Activated T-cell treated with anti-CD3 and anti-CD28 coated beads, Interleukin-2, amount 50 U/mL, for 4 hours (primary cell): ENCODE results near the gene AOC2. TPM values are rescaled to one million over a fixed set of nuclear protein-coding genes. Genes with fewer than 3 reads are reported as not detected.

Experiments used
- ATAC-seq, 2 donors: fragments of 200-7000 bp; cut with Tn5 transposase; one replicate each; pipeline ENCODE4 v1.10.0; 2021
- DNase-seq: peaks from one replicate; pipeline ENCODE4 v3.0.0-alpha.2; 2020
- H3K27me3 Mint-ChIP-seq: one replicate; pipeline ENCODE4 v1.8.0; 2021; ENCODE audit warnings: low read depth, mixed read lengths
- H3K36me3 Mint-ChIP-seq: one replicate; pipeline ENCODE4 v1.8.0; 2022; ENCODE audit warnings: mixed read lengths; ENCODE audit not compliant: insufficient read depth
- H3K4me1 Mint-ChIP-seq: one replicate; pipeline ENCODE4 v1.8.0; 2021; ENCODE audit warnings: low read depth, mixed read lengths
- H3K4me3 Mint-ChIP-seq: one replicate; pipeline ENCODE4 v1.8.0; 2021; ENCODE audit warnings: mild to moderate bottlenecking, moderate library complexity, mixed read lengths
- H3K9me3 Mint-ChIP-seq: one replicate; pipeline ENCODE4 v1.8.0; 2021; ENCODE audit warnings: mixed read lengths
- total RNA-seq, 3 donors: library from RNA; stranded (reverse); gene quantifications; one replicate each; pipeline ENCODE4 v1.2.1, GENCODE V29; 2021

The AOC2 gene, protein sequence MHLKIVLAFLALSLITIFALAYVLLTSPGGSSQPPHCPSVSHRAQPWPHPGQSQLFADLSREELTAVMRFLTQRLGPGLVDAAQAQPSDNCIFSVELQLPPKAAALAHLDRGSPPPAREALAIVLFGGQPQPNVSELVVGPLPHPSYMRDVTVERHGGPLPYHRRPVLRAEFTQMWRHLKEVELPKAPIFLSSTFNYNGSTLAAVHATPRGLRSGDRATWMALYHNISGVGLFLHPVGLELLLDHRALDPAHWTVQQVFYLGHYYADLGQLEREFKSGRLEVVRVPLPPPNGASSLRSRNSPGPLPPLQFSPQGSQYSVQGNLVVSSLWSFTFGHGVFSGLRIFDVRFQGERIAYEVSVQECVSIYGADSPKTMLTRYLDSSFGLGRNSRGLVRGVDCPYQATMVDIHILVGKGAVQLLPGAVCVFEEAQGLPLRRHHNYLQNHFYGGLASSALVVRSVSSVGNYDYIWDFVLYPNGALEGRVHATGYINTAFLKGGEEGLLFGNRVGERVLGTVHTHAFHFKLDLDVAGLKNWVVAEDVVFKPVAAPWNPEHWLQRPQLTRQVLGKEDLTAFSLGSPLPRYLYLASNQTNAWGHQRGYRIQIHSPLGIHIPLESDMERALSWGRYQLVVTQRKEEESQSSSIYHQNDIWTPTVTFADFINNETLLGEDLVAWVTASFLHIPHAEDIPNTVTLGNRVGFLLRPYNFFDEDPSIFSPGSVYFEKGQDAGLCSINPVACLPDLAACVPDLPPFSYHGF
- total RNA-seq = 1 to 10 TPM; 2.7 to 4.1 (median 3.7) TPM

DNA sequence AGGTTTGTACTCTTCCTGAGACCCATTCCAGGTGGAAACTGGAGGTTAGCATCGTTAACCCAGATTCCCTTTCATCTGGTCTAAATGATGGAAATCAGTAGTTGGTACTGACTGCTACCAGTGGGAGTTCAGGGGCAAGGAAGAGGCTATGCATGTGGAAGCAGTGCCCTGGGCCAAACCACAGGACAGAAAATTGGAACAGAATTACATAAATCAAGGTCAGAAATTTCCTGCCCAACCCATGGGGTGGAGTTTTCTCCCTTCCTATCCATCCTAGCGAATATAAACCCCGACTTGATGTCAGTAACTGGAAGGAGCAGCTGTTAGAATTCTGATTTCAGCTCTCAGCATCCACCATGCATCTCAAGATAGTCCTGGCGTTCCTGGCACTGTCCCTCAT lies at the start of gene AOC2:
Gene AOC2 (plus strand): TSS at position 310 of the 400 bp plus-strand sequence. CDS start 47 bp downstream, at position 357.
- H3K36me3 Mint-ChIP-seq = peaks cover 29% of the 10 kb centered on the region
- no peak within 1 kb of the TSS for H3K4me3 Mint-ChIP-seq
- no peaks in the 10 kb centered on the region for H3K27me3 Mint-ChIP-seq
- no peak for DNase-seq
- no peak for ATAC-seq
- H3K9me3 Mint-ChIP-seq = no peaks in the 10 kb centered on the region
- peaks cover 11% of the 10 kb centered on the region for H3K4me1 Mint-ChIP-seq

DNA sequence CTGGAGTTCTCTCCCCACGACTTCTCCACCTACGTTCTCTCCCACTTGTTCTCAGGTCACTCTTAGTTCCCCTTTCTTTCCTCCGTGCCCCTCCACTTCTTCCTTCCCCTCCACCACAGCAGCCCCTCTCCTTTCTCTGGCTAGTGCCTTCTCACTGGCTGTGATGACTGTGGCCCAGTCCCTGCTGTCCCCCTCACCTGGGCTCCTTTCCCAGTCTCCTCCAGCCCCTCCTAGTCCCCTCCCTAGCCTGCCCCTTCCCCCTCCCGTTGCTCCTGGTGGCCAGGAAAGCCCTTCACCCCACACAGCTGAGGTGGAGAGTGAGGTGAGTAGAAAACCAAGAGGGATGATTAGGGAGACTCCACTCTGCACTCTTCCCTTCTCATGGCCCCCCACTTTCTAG lies 49.3 kb upstream of the AOC2 start:
- H3K4me1 Mint-ChIP-seq = peaks cover 19% of the 10 kb centered on the region
- peaks cover 3% of the 10 kb centered on the region for H3K27me3 Mint-ChIP-seq
- ATAC-seq (no peak), DNase-seq (no peak)
- no peak overlapping the region for H3K4me3 Mint-ChIP-seq
- no peaks in the 10 kb centered on the region for H3K9me3 Mint-ChIP-seq
- peaks cover 3% of the 10 kb centered on the region for H3K36me3 Mint-ChIP-seq

DNA sequence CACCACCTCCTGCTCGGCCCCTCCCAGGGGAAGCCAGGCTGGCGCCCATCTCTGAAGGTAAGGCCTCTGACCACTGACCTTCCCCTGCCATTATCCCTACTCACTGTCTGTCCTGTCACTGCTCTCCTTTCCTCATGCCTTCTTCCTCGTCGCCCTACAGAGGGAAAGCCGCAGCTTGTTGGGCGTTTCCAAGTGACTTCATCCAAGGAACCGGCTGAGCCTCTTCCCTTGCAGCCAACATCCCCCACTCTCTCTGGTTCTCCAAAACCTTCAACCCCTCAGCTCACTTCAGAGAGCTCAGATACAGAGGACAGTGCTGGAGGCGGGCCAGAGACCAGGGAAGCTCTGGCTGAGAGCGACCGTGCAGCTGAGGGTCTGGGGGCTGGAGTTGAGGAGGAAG lies 48.9 kb upstream of the AOC2 start:
- ATAC-seq (no peak), DNase-seq (no peak)
- peaks cover 3% of the 10 kb centered on the region for H3K36me3 Mint-ChIP-seq
- H3K9me3 Mint-ChIP-seq = no peaks in the 10 kb centered on the region
- H3K4me1 Mint-ChIP-seq = peaks cover 19% of the 10 kb centered on the region
- H3K27me3 Mint-ChIP-seq = no peaks in the 10 kb centered on the region
- H3K4me3 Mint-ChIP-seq = no peak overlapping the region

DNA sequence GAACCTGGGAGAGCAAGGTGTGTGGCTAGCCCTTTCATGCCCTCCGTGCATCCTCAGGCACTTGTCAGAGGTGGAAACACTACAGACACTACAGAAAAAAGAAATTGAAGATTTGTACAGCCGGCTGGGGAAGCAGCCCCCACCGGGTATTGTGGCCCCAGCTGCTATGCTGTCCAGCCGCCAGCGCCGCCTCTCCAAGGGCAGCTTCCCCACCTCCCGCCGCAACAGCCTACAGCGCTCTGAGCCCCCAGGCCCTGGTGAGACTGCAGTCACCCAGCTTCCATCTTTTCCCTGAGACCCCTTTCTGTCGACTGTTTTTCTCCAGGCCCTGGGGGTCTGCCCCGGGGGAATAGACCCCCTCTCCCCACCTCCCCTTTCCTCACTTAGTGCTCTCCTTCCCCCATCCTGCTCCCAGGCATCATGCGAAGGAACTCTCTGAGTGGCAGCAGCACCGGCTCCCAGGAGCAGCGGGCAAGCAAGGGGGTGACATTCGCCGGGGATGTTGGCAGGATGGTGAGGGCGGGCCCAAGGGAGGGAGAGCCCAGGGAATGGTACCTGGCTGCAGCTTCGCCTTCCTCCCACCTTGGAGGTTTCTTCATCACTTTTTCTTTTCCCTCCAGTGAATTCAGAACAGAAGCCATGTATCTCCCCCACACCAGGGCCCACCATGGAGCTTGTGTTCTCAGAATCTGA lies 48.2 kb upstream of the AOC2 start:
- no peaks in the 10 kb centered on the region for H3K27me3 Mint-ChIP-seq
- no peak for ATAC-seq
- H3K9me3 Mint-ChIP-seq = no peaks in the 10 kb centered on the region
- H3K4me3 Mint-ChIP-seq = no peak overlapping the region
- peaks cover 3% of the 10 kb centered on the region for H3K36me3 Mint-ChIP-seq
- peaks cover 19% of the 10 kb centered on the region for H3K4me1 Mint-ChIP-seq
- no peak for DNase-seq

DNA sequence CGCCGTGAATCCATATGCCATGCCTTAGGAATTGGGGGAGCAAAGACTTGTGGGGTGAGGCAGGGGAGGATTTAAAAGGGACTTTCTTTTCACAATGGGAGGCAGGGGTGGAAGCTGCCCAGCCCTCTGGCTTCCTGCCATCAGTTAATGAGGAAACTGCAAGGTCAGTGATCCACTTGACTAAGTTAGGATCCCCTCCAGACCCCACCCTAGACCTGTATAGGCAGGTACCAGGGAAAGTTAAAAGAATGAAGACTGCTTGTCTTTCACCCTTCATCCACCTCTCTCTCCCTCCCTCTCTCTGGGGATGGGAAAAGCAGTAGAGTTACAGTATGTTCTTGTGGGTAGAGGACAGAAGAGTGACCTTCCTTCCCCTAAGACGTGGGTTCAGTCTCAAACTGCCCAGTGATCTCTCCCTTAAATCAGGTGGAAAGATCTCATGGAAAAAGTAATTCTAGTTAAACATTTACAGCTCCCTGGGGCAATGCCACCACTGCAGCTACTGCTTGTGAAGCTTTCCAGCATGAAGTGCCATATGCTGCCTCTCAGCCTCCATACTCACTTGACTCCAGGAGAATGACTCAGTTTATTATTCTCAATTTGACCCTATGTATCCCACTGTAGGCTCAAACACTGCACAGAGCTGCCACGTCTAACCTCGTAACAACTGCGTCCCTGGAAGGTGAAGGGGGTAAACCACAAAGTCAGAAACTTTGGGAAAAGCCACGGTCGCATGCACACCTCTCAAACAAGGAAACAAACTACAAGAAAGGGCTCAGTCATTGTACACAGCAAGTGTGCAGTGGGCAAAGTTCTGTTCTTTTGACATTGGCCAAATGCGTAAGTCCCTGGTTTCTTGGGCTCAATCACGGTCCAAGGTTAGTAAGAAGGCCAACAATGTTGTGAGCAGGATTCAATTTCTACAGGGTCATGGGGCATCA lies 47.0 kb upstream of the AOC2 start:
- ATAC-seq (no peak), DNase-seq (no peak)
- no peaks in the 10 kb centered on the region for H3K9me3 Mint-ChIP-seq
- H3K4me1 Mint-ChIP-seq = peaks cover 19% of the 10 kb centered on the region
- H3K27me3 Mint-ChIP-seq = no peaks in the 10 kb centered on the region
- H3K4me3 Mint-ChIP-seq = peak overlapping the region; percentile 95
- H3K36me3 Mint-ChIP-seq = peaks cover 3% of the 10 kb centered on the region

DNA sequence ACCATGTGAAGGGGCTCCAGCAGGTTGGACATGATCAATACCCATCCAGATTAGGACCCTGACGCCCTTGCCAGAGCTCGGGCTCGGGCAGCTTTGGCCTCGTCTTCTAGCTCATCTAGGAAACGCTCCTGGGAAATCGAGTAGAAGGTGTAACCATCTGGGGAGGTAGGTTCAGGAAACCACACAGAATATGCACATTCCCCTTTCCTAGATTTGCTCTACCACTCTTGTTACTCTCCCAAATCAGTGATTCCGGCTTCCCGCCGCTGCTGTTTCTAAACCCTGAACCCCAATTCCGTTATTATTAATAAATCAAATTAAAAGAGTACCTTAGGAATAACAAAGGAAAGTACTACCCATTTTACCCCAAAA lies 46.4 kb upstream of the AOC2 start:
- ATAC-seq (no peak), DNase-seq (no peak)
- peak overlapping the region; percentile 95 for H3K4me3 Mint-ChIP-seq

DNA sequence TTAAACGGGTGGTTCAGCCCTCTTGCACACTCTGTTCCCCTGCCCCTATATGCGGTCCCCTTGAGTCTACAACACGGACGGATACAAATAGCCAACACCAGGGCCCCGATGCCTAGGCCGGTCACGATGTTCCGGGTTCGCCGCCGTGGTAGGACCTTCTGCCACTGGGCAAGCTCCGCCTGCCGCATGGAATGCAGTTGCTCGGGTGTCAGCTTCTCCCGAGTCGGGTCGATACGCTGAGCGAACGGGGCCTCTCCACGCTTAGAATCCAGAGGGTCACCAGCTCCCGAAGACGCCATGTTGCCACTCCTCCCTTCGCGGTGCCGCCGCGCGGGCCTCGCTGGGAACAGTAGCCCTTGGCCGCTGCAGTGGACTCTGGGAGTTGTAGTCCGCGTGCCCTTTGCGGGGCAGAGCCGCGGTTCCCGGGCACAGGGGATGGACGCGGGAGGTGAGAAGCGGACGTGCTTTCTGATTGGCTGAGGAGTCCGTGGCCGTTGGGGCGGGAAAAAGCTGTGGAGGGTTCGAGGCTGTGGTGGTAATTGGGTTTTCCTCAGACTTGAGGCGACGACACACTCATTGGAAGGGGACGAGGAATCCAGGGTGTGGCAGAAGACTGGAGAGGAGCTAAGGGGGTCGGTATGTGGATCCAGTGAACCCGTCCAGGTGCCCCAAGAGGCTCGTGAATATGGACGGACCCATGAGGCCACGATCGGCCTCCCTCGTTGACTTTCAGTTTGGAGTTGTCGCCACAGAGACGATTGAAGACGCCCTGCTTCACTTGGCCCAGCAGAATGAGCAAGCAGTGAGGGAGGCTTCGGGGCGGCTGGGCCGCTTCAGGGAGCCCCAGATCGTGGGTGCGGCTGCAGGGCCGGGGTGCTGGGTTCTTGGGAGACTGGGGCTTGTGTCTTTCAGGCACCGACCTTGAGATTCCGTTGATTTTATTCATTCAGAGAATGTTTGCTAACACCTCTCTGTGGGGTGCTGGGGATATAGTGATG lies 45.7 kb upstream of the AOC2 start, which contains the start of the genes CNTD1 and COA3:
Gene CNTD1 (plus strand): TSS at position 479 of the 998 bp plus-strand sequence. CDS start 207 bp downstream, at position 686.
Gene COA3 (minus strand): TSS at position 322 of the 998 bp plus-strand sequence. CDS start 23 bp downstream, at position 299.
- ATAC-seq = peak; percentile 99 to 100

More for the DNA sequence above, 46.4 kb upstream of the AOC2 start:
- Mint-ChIP-seq H3K9me3 (no peaks in the 10 kb centered on the region), H3K4me1 (peaks cover 19% of the 10 kb centered on the region), H3K36me3 (peaks cover 3% of the 10 kb centered on the region), H3K27me3 (no peaks in the 10 kb centered on the region)

DNA sequence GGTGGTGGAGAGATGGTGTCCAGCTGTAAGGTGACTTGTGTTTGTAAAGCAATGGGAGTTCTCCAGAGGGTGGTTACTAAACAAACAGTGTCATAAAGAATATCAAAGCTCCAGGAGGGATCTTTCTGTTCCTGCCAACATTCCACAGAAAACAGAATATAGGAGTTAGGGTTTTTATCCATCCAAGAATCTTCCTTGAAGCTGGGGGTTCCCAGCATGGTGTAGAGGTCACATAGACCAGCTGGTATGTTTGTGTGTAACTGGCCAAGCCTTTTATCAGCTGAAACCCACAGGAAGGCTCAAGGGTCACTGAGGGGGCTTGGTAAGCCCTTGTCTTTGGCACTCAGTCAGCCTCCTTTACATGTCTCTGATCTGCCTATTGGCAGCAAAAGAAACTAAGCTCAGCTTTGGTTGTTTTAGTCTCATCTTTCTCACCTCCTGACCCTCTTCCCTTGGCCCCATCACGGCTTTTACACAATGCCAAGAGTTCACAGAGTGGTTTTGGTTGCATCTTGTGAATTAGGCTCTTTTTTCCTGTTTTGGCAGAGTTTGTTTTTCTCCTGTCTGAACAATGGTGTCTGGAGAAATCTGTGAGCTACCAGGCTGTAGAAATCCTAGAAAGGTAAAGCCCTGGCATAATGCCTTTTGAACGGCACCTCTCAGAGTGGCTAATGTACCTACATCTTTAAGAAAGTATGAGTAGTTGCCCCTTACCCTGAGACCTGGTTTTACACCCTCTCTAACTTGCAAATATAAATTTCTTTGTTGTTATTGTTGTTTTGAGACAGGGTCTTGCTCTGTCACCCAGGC lies 41.1 kb upstream of the AOC2 start:
- H3K9me3 Mint-ChIP-seq = no peaks in the 10 kb centered on the region
- DNase-seq = no peak
- peaks cover 5% of the 10 kb centered on the region for H3K4me1 Mint-ChIP-seq
- no peak for ATAC-seq
- no peak overlapping the region for H3K4me3 Mint-ChIP-seq
- H3K36me3 Mint-ChIP-seq = no peaks in the 10 kb centered on the region
- H3K27me3 Mint-ChIP-seq = no peaks in the 10 kb centered on the region

More for the DNA sequence above, 45.7 kb upstream of the AOC2 start, which contains the start of the genes CNTD1 and COA3:
- H3K9me3 Mint-ChIP-seq = no peaks in the 10 kb centered on the region
- peaks cover 19% of the 10 kb centered on the region for H3K4me1 Mint-ChIP-seq
- peaks cover 3% of the 10 kb centered on the region for H3K36me3 Mint-ChIP-seq
- peak within 1 kb of the TSS; percentile 95 for H3K4me3 Mint-ChIP-seq
- DNase-seq = peak; percentile 71
- no peaks in the 10 kb centered on the region for H3K27me3 Mint-ChIP-seq

DNA sequence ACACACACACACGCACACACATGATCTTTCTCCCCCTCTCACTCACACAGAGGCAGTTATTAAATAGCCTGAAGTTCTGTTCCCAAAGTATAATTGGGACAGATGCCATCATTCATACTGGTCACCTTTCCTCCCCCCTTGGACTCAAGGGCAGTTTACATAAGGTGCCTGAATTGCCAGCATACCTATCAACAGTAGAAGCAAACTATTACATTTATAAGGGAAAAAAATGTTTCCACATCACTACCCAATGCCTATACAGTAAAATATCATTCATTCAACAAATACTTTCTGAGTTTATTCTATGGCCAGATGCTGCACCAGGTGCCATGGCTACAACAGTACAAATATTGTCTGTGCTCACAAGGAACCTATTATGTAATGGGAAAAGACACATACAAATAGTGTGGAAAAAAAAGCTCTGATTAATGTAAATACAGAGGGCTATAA lies 39.4 kb upstream of the AOC2 start:
- peaks cover 6% of the 10 kb centered on the region for H3K36me3 Mint-ChIP-seq
- no peak for DNase-seq
- H3K4me3 Mint-ChIP-seq = no peak overlapping the region
- no peaks in the 10 kb centered on the region for H3K27me3 Mint-ChIP-seq
- no peak for ATAC-seq
- no peaks in the 10 kb centered on the region for H3K4me1 Mint-ChIP-seq
- H3K9me3 Mint-ChIP-seq = no peaks in the 10 kb centered on the region

DNA sequence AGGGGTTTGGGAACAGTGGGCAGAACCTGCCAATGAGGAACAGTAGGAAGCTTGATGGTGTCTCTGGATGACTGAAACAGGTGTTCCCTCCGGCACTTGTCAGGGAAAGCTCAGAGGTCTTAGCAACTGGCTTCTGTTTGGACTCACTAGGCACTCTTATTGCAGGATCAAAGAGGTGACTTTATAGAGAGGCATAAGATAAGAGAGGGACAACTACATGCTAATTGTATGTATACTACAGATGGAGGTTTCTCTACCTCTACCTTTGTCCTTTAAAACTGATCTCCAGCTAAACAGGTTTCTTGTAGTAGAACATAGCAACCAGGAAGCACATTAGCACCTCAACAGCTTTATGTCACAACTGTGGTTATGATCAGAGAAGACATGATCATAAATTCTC lies 38.1 kb upstream of the AOC2 start:
- peaks cover 15% of the 10 kb centered on the region for H3K36me3 Mint-ChIP-seq
- ATAC-seq = no peak
- H3K4me1 Mint-ChIP-seq = no peaks in the 10 kb centered on the region
- DNase-seq = no peak
- H3K4me3 Mint-ChIP-seq = no peak overlapping the region
- no peaks in the 10 kb centered on the region for H3K27me3 Mint-ChIP-seq
- no peaks in the 10 kb centered on the region for H3K9me3 Mint-ChIP-seq

DNA sequence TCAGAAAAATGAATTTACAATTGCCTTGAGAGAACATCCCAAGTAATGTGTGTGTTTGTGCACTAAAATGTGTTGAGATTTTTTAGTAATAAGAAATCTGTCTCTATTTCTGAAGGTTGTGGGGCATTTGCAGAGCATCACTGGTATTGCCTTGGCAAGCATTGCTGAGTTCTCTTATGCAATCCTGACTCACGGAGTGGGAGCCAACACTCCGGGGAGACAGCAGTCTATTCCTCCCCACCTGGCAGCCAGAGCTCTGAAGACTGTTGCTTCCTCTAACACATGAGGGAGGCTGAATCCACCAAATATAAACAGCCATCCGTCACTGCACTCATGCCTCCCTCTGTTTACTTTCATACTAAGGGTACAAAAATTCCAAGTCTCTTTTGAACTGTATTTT lies 35.1 kb upstream of the AOC2 start:
- ATAC-seq = no peak
- Mint-ChIP-seq H3K36me3 (peaks cover 26% of the 10 kb centered on the region), H3K4me3 (no peak overlapping the region), H3K9me3 (no peaks in the 10 kb centered on the region), H3K4me1 (no peaks in the 10 kb centered on the region), H3K27me3 (no peaks in the 10 kb centered on the region)
- DNase-seq = no peak
